Liver (tissue), 9 donors: ENCODE measurements around the gene DOCK1. TPM values are rescaled to one million over a fixed set of nuclear protein-coding genes. Genes with fewer than 3 reads are reported as not detected.

Experiments
- DNase-seq: peaks from one replicate; pipeline ENCODE4 v3.0.0-alpha.2; 2017; ENCODE audit warnings: low spot score
- H3K27ac ChIP-seq, 2 donors: one replicate each; pipeline ENCODE4 v1.7.0; 2013; ENCODE audit warnings: inconsistent platforms in 2 of 2, low read length in 2 of 2, control low read depth in 1 of 2, low read depth in 1 of 2, mild to moderate bottlenecking in 1 of 2
- H3K27me3 ChIP-seq, 4 donors: one replicate each; pipeline versions ENCODE4 v1.6.1 to v1.7.0; 2013; ENCODE audit warnings: low read length in 3 of 4, inconsistent platforms in 1 of 4, mild to moderate bottlenecking in 1 of 4, moderate library complexity in 1 of 4; ENCODE audit not compliant: control insufficient read depth in 4 of 4, insufficient read depth in 4 of 4
- H3K36me3 ChIP-seq, 4 donors: one replicate each; pipeline versions ENCODE4 v1.6.1 to v1.7.0; 2013; ENCODE audit warnings: low read length in 3 of 4, mild to moderate bottlenecking in 3 of 4, low read depth in 1 of 4, moderate library complexity in 1 of 4; ENCODE audit not compliant: control insufficient read depth in 4 of 4, insufficient read depth in 3 of 4
- H3K4me1 ChIP-seq, 4 donors: one replicate each; pipeline versions ENCODE4 v1.6.1 to v1.7.0; 2013; ENCODE audit warnings: low read length in 3 of 4, mild to moderate bottlenecking in 3 of 4, moderate library complexity in 1 of 4; ENCODE audit not compliant: control insufficient read depth in 4 of 4, insufficient read depth in 4 of 4
- H3K4me3 ChIP-seq, 3 donors: one replicate each; pipeline versions ENCODE4 v1.6.1 to v1.7.0; 2013; ENCODE audit warnings: low read length in 3 of 3, control low read depth in 1 of 3, low read depth in 1 of 3, mild to moderate bottlenecking in 1 of 3
- H3K9ac ChIP-seq, 2 donors: one replicate each; pipeline ENCODE4 v1.7.0; 2013; ENCODE audit warnings: low read length in 2 of 2, mild to moderate bottlenecking in 2 of 2, moderate library complexity in 2 of 2, control low read depth in 1 of 2, low read depth in 1 of 2
- H3K9me3 ChIP-seq, 4 donors: one replicate each; pipeline versions ENCODE4 v1.6.1 to v1.7.0; 2013; ENCODE audit warnings: low read length in 3 of 4; ENCODE audit not compliant: control insufficient read depth in 4 of 4
- CTCF ChIP-seq: fragments of 150-350 bp; IDR thresholded peaks from 2 replicates; pipeline ENCODE4 v1.5.1; 2017; ENCODE audit warnings: improper control_type of control experiment, low read depth, low read length; ENCODE audit not compliant: missing input control
- FOXA1 ChIP-seq: IDR thresholded peaks from 2 replicates; pipeline ENCODE4 v1.6.1; 2016; ENCODE audit warnings: antibody characterized with exemption
- GABPA ChIP-seq, 2 donors: IDR thresholded peaks in 1 of 2; conservative IDR thresholded peaks in 1 of 2; 2 replicates each; pipeline ENCODE4 v1.6.1; 2016; ENCODE audit warnings: antibody characterized with exemption in 2 of 2, mild to moderate bottlenecking in 1 of 2, moderate library complexity in 1 of 2
- HNF4A ChIP-seq, 2 donors: conservative IDR thresholded peaks; 2 replicates each; pipeline ENCODE4 v1.6.1; 2016; ENCODE audit warnings: antibody characterized with exemption in 2 of 2, mild to moderate bottlenecking in 2 of 2
- HNF4G ChIP-seq: IDR thresholded peaks from 2 replicates; pipeline ENCODE4 v1.6.1; 2016; ENCODE audit warnings: antibody characterized with exemption
- JUND ChIP-seq, 2 donors: IDR thresholded peaks; 2 replicates each; pipeline ENCODE4 v1.6.1; 2016; ENCODE audit warnings: antibody characterized with exemption in 2 of 2
- NR2F2 ChIP-seq: IDR thresholded peaks from 2 replicates; pipeline ENCODE4 v1.6.1; 2016; ENCODE audit warnings: antibody characterized with exemption
- RAD21 ChIP-seq, 2 donors: IDR thresholded peaks; 2 replicates each; pipeline ENCODE4 v1.6.1; 2016; ENCODE audit warnings: antibody characterized with exemption in 2 of 2, mild to moderate bottlenecking in 2 of 2
- REST ChIP-seq: IDR thresholded peaks from 2 replicates; pipeline ENCODE4 v1.6.1; 2016; ENCODE audit warnings: antibody characterized with exemption, mild to moderate bottlenecking
- RXRA ChIP-seq, 2 donors: IDR thresholded peaks; 2 replicates each; pipeline ENCODE4 v1.6.1; 2017 to 2018; ENCODE audit warnings: antibody characterized with exemption in 2 of 2, mild to moderate bottlenecking in 1 of 2
- SP1 ChIP-seq: IDR thresholded peaks from 2 replicates; pipeline ENCODE4 v1.6.1; 2018; ENCODE audit warnings: antibody characterized with exemption, mild to moderate bottlenecking
- TAF1 ChIP-seq: conservative IDR thresholded peaks from 2 replicates; pipeline ENCODE4 v1.6.1; 2016; ENCODE audit warnings: antibody characterized with exemption, mild to moderate bottlenecking
- YY1 ChIP-seq: IDR thresholded peaks from 2 replicates; pipeline ENCODE4 v1.6.1; 2016; ENCODE audit warnings: antibody characterized with exemption, mild to moderate bottlenecking
- WGBS: extraction: QIAGEN DNeasy Blood & Tissue Kit; methylation state at CpG from one replicate; pipeline ENCODE4 v1.1.7; 2013; 5-methylcytosine and 5-hydroxymethylcytosine counted together
- polyA plus RNA-seq, 2 donors: library from polyadenylated mRNA; stranded (reverse) in 1 of 2; unstranded in 1 of 2; fragments of 200-250 nt in 1 of 2; fragments of >200 nt in 1 of 2; fragmentation: Nextera tagmentation in 1 of 2; extraction: Ambion mirVana in 1 of 2; gene quantifications; one replicate each; pipeline versions ENCODE4 v1.2.1 to v1.2.3, GENCODE V29; 2013 to 2015
- total RNA-seq, 2 donors: library from RNA; depleted of rRNA; stranded (reverse); fragments of >200 nt; gene quantifications; one replicate each; pipeline ENCODE4 v1.2.3, GENCODE V29; 2014
- TF ChIP-seq, protein P1 (sequence below): IDR thresholded peaks from 2 replicates; pipeline ENCODE4 v1.6.1; 2016; ENCODE audit warnings: antibody characterized with exemption
- TF ChIP-seq, protein P2 (sequence below): IDR thresholded peaks from 2 replicates; pipeline ENCODE4 v1.6.1; 2016; ENCODE audit warnings: antibody characterized with exemption
- donor health status: healthy.
- donor health status: healthy.
- donor health status: healthy.
- donor health status: healthy.
- donor health status: healthy.

Gene DOCK1
- total and polyA plus RNA-seq, 4 donors, result 3.8 to 28.8 (median 9.1) TPM

DNA sequence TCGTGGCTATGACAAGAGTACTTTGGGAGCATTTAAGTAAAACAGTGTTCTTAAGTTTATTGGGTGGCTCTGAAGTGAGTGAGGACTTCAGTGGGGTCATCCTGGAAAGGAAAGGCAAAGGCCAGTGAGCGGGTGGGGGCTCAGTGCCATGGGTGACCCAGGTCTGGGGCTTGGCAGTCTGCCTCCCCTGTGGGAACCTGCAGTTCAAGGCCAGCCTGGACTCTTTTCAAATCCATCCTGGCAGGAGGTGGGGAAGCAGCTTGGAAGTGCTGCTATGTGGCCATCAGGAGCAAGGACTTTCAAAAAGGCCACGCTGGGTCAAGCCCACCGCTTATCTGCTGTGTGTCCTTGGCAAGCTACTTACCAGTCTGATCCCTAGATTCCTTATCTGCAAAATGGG lies 495.0 kb downstream of the DOCK1 start:
- Histone ChIP-seq H3K27me3 (no peaks in the 10 kb centered on the region), H3K27ac (no peak overlapping the region), H3K9me3 (no peaks in the 10 kb centered on the region), H3K4me1 (no peaks in the 10 kb centered on the region), H3K9ac (no peak overlapping the region), H3K36me3 (peaks cover 0 to 6% (median 0%) of the 10 kb centered on the region in 4 donors), H3K4me3 (no peak overlapping the region)
- no peak for DNase-seq
- 90% methylated on average over 4 of the region's 4 CpGs for WGBS
- no peak for TF ChIP-seq FOXA1

- Histone ChIP-seq H3K4me3 (no peak overlapping the region), H3K4me1 (no peaks in the 10 kb centered on the region), H3K27me3 (no peaks in the 10 kb centered on the region), H3K9me3 (no peaks in the 10 kb centered on the region), H3K9ac (no peak overlapping the region), H3K36me3 (peaks cover 0 to 10% (median 0%) of the 10 kb centered on the region in 4 donors), H3K27ac (no peak overlapping the region)
- DNase-seq, result no peak
- WGBS, result 86% methylated on average over 16 of the region's 16 CpGs
- TF ChIP-seq SP1, result no peak
- TF ChIP-seq CTCF, result no peak
- TF ChIP-seq, protein P1, sequence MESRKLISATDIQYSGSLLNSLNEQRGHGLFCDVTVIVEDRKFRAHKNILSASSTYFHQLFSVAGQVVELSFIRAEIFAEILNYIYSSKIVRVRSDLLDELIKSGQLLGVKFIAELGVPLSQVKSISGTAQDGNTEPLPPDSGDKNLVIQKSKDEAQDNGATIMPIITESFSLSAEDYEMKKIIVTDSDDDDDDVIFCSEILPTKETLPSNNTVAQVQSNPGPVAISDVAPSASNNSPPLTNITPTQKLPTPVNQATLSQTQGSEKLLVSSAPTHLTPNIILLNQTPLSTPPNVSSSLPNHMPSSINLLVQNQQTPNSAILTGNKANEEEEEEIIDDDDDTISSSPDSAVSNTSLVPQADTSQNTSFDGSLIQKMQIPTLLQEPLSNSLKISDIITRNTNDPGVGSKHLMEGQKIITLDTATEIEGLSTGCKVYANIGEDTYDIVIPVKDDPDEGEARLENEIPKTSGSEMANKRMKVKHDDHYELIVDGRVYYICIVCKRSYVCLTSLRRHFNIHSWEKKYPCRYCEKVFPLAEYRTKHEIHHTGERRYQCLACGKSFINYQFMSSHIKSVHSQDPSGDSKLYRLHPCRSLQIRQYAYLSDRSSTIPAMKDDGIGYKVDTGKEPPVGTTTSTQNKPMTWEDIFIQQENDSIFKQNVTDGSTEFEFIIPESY, result no peak
- TF ChIP-seq GABPA (IDR thresholded peaks at IDR 0.05 in 1 of 2, conservative IDR thresholded peaks at IDR 0.05 in 1 of 2), result no peak
- no peak for TF ChIP-seq HNF4A (conservative IDR thresholded peaks at IDR 0.05)
- no peak for TF ChIP-seq HNF4G
- TF ChIP-seq NR2F2, result no peak
- TF ChIP-seq RAD21 (IDR thresholded peaks at IDR 0.05), result no peak
- TF ChIP-seq RXRA (IDR thresholded peaks at IDR 0.05), result no peak
Observed at GRCh38 chr10:127402596-127403409, 497.6 kb downstream of the DOCK1 start.

GRCh38 chr10:127405221-127405620 lies 500.0 kb downstream of the DOCK1 start:
- DNase-seq, result no peak
- WGBS, result 77% methylated on average over 4 of the region's 4 CpGs
- no peak for TF ChIP-seq TAF1
- TF ChIP-seq HNF4A (conservative IDR thresholded peaks at IDR 0.05), result no peak
- no peak for TF ChIP-seq YY1
- TF ChIP-seq HNF4G, result no peak
- TF ChIP-seq, protein P1, result no peak
- TF ChIP-seq REST, result no peak
- TF ChIP-seq, protein P2, sequence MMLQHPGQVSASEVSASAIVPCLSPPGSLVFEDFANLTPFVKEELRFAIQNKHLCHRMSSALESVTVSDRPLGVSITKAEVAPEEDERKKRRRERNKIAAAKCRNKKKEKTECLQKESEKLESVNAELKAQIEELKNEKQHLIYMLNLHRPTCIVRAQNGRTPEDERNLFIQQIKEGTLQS, result no peak
- no peak for TF ChIP-seq RAD21 (IDR thresholded peaks at IDR 0.05)
- TF ChIP-seq JUND (IDR thresholded peaks at IDR 0.05), result no peak

More at GRCh38 chr10:127405221-127405620, 500.0 kb downstream of the DOCK1 start:
- Histone ChIP-seq H3K9ac (no peak overlapping the region), H3K27me3 (no peaks in the 10 kb centered on the region), H3K36me3 (peaks cover 0 to 8% (median 0%) of the 10 kb centered on the region in 4 donors), H3K27ac (no peak overlapping the region), H3K9me3 (no peaks in the 10 kb centered on the region), H3K4me3 (no peak overlapping the region), H3K4me1 (no peaks in the 10 kb centered on the region)
